Keratinocyte (primary cell): ENCODE data around the gene GDNF.

Experiments
- CTCF ChIP-seq, 3 experiments: IDR thresholded peaks in 1 of 3; conservative IDR thresholded peaks in 1 of 3; optimal IDR thresholded peaks in 1 of 3; 2 replicates in 2 of 3; 3 replicates in 1 of 3; pipeline versions ENCODE3 to v1.5.1; 2011; ENCODE audit warnings: low read length in 3 of 3, mild to moderate bottlenecking in 3 of 3, moderate library complexity in 2 of 3, control low read depth in 1 of 3, inconsistent platforms in 1 of 3; ENCODE audit not compliant: insufficient read depth in 2 of 3; ENCODE audit errors: extremely low read depth in 1 of 3
- EZH2 ChIP-seq: IDR thresholded peaks from one replicate; pipeline ENCODE4 v1.6.1; 2012; ENCODE audit warnings: inconsistent platforms, mild to moderate bottlenecking, low read length, moderate library complexity

GRCh38 chr5:37838152-37838932 is 1.5 kb downstream of the GDNF start:
- peak in 1 of 3 experiments; percentile 15 for TF ChIP-seq CTCF (optimal IDR thresholded peaks at IDR 0.05 in 1 of 3, IDR thresholded peaks at IDR 0.05 in 1 of 3, conservative IDR thresholded peaks at IDR 0.05 in 1 of 3; ENCODE audit: extremely low read depth in 1 of 3, insufficient read depth in 2 of 3, low read length in 3 of 3)
- TF ChIP-seq EZH2, result no peak
